Thyroid gland (tissue), 4 donors: ENCODE data around the gene EFNA2.

Experiments used
- POLR2A ChIP-seq, 2 donors: fragments of 450-650 bp; IDR thresholded peaks; one replicate each; pipeline ENCODE4 v1.6.1; 2017; ENCODE audit warnings: antibody characterized with exemption in 2 of 2, mild to moderate bottlenecking in 2 of 2, moderate library complexity in 1 of 2
- TF ChIP-seq, protein P1 (sequence below), 6 experiments: fragments of 200-600 bp in 3 of 6; fragments of 450-650 bp in 3 of 6; sonication (generic) in 3 of 6; IDR thresholded peaks; one replicate each; pipeline ENCODE4 v1.5.1; 2016 to 2019; ENCODE audit warnings: antibody characterized with exemption in 6 of 6, mild to moderate bottlenecking in 2 of 6, inconsistent platforms in 1 of 6, moderate library complexity in 1 of 6

GRCh38 chr19:1288226-1288612, 2.5 kb downstream of the EFNA2 start:
- TF ChIP-seq, protein P1, sequence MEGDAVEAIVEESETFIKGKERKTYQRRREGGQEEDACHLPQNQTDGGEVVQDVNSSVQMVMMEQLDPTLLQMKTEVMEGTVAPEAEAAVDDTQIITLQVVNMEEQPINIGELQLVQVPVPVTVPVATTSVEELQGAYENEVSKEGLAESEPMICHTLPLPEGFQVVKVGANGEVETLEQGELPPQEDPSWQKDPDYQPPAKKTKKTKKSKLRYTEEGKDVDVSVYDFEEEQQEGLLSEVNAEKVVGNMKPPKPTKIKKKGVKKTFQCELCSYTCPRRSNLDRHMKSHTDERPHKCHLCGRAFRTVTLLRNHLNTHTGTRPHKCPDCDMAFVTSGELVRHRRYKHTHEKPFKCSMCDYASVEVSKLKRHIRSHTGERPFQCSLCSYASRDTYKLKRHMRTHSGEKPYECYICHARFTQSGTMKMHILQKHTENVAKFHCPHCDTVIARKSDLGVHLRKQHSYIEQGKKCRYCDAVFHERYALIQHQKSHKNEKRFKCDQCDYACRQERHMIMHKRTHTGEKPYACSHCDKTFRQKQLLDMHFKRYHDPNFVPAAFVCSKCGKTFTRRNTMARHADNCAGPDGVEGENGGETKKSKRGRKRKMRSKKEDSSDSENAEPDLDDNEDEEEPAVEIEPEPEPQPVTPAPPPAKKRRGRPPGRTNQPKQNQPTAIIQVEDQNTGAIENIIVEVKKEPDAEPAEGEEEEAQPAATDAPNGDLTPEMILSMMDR (IDR thresholded peaks at IDR 0.05) = no peak
- TF ChIP-seq POLR2A (IDR thresholded peaks at IDR 0.05) = no peak
